GM11168 (cell line): ENCODE results near the gene ELOVL5.
"Not testable (repeated sequence)": the region's sequence is repeated elsewhere in the genome, so short reads cannot be mapped to it uniquely, and the experiment has no call there.

Source experiments
- in situ Hi-C: fragments of 300-500 bp; cut with MboI; formaldehyde crosslinking; loops from one replicate; pipeline ENCODE4 v1.12.0; 2022; ENCODE audit warnings: low sequenced_read_pairs; ENCODE audit not compliant: unreplicated experiment

The ELOVL5 gene, protein sequence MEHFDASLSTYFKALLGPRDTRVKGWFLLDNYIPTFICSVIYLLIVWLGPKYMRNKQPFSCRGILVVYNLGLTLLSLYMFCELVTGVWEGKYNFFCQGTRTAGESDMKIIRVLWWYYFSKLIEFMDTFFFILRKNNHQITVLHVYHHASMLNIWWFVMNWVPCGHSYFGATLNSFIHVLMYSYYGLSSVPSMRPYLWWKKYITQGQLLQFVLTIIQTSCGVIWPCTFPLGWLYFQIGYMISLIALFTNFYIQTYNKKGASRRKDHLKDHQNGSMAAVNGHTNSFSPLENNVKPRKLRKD

GRCh38 chr6:53348371-53349208, at the start of gene ELOVL5:
Gene ELOVL5 (minus strand): TSS chr6:53348950. CDS start chr6:53295699, 53,251 bp downstream.
- in situ Hi-C loops: no loop called here

DNA sequence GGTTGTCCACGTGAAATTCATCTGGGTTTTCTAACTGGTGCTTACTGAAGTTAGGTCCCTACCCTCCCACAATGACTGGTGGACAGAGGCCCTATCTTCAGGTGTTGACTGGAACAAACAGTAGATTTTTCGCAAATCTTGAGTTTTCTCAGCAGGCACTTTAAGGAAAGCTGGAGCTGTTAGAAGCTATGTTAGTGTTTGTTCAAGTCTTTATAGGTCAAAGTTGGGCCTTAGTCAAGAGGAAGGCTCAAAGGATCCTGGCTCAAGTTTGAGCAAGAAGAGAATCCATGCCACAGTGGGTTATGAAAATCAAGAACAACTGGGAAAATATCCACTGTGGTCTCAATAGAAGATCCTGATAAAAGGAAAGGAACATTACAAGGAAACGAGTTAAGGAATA, 48.5 kb upstream of the ELOVL5 start:
- in situ Hi-C loops: no loop called here

DNA sequence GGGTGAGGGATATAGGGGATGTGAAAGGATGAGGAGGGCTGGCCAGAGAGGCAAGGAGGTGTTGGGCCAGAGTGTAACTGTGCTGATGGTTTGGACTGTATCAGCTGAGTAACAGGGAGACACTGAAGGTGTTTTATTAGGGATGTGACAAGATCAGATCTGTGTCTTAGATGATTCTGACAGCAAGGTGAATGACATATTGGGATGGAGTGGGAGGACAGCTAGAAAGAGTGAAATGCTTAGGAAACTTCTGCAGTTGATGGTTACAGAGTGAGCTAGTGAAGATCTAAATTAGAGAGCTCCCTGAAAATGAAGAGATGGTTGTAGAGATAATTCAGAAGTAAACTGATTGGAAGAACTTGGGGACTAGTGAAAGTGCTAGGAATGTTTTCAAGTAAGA, 47.2 kb upstream of the ELOVL5 start:
- in situ Hi-C loops: no loop called here

GRCh38 chr6:53394704-53395103, 46.0 kb upstream of the ELOVL5 start:
- in situ Hi-C loops: no loop called here

DNA sequence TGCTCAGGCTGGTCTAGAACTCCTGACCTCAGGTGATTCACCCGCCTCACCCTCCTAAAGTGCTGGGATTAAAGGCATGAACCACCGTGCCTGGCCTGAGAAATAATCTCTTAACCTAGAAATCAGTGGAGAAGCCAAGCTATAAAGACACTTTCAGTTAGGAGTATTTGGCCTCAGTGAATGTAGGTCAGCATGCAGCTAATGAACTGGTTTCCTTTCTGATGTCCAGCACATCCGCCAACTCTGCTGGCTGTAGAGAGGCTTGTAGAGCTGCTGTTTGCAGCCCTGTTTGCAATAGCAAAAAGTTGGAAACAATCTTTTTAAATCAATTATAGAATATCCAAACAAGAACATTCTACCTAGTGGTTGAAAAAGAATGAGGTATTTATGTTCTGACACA, 42.4 kb upstream of the ELOVL5 start:
- in situ Hi-C loops: no loop called here

DNA sequence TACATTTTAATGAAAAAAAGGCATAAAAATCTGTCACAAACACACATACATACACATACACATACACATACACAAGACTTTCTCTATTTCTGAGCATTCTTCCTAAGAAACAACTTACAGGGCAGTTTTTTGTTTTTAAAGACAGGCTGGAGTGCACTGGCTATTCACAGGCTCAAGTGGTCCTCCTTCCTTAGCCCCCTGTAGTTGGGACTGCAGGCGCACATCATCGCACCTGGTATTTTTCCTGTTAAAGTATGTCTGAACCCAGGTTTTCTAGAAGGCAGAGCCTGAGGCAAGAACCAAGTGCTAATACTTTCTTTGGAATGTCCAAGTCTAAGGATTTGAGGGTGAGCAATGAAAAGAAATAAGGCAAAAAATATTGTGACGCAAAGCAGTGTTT, 41.3 kb upstream of the ELOVL5 start:
- in situ Hi-C loops: no loop called here

DNA sequence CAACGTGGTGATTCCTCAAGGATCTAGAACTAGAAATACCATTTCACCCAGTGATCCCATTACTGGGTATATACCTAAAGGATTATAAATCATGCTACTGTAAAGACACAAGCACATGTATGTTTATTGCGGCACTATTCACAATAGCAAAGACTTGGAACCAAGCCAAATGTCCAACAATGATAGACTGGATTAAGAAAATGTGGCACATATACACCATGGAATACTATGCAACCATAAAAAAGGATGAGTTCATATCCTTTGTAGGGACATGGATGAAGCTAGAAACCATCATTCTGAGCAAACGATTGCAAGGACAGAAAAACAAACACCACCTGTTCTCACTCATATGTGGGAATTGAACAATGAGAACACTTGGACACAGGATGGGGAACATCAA, 39.9 kb upstream of the ELOVL5 start:
- in situ Hi-C loops: not testable (repeated sequence)

DNA sequence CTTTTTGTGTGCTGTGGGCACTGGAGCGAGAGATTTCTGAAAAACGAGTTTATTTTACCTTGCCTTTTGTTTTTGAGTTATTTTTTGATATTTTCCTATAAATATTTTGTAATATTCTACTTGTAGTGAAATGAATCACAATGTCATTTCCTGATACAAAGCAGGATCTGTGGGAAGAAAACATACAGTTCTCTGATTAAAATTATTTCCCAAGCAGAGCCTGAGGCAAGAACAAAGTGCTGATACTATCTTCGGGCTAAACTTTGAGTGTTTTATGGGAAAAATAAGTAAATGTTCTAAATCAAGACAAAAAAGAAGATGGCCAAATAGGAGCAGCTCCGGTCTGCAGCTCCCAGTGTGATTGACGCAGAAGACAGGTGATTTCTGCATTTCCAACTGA, 33.7 kb upstream of the ELOVL5 start:
- in situ Hi-C loops: no loop called here

- in situ Hi-C loops: no loop called here
These were observed 29.5 kb upstream of the ELOVL5 start for GRCh38 chr6:53378208-53378607.

- in situ Hi-C loops: no loop called here
These were observed 29.0 kb upstream of the ELOVL5 start for GRCh38 chr6:53377793-53378192.

DNA sequence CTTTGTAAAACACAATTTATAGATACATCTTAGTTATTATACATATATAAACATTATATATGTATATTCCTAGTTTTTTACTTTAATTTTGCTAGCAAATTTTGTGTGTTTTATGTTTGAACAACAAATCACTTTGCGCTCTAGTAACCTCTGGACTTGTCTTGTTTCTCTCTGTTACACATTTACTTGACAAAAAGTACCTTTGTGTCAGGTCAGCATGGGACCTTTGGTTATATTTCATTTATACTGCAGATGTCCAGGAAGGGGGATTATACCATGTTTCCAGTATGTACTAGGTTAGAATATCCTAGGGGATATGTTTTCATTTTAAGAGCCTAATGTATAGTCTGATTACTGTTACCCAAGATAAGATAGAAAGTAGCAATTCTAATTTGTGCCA, 28.5 kb upstream of the ELOVL5 start:
- in situ Hi-C loops: no loop called here

- in situ Hi-C loops: no loop called here
These were observed 28.0 kb upstream of the ELOVL5 start for GRCh38 chr6:53376661-53377226.

DNA sequence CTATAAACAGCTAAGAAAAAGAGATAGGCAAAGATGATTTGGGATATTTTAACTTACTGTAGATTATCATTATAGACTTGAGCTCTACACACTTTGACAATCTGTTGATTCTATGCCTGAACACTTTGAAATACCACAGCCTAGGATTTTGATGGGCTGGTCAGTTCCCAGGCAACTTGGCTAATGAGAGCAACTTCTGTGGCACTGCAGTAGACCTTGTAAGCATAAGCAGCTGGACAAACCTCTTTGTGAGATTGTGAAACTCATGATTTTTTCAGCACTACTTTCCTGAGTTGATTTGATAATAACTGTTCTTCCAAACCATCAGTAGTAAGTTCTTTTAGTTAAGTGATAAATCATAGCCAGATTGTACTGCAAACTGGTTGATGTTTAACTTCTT, 27.1 kb upstream of the ELOVL5 start:
- in situ Hi-C loops: no loop called here

GRCh38 chr6:53373638-53374037, 24.9 kb upstream of the ELOVL5 start:
- in situ Hi-C loops: no loop called here

DNA sequence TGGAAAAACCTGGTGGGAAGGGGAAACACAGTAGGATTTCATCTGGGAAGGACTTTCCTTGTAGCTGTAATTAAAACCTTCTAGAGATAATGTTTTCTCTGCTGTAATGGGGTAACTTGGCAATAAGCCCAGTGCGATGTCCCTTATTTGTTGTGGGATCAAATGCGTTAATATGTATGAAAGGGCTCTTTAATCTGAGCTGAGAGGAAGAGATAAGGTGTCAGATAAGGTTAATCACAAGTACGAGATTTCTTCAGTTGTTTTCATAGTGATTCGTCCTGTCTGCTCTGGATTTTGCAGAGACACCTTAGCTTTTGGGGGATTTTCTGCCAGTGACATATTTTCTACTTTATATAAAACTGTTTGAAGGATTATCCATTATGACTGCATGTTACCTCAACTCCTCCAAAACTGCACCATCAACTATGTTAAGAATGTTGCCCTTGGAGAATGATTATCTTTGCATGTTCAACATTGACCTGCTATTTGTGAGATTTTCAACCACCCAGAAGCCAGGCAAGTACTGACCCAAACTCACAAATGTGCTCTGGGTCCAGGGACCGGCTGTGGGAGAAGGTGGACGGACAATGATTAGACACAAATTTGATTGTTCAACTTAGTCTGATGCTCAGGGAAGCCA, 21.2 kb upstream of the ELOVL5 start:
- in situ Hi-C loops: no loop called here

GRCh38 chr6:53369051-53369450, 20.3 kb upstream of the ELOVL5 start:
- in situ Hi-C loops: no loop called here

- in situ Hi-C loops: no loop called here
These were observed 17.4 kb upstream of the ELOVL5 start for GRCh38 chr6:53366128-53366641.

DNA sequence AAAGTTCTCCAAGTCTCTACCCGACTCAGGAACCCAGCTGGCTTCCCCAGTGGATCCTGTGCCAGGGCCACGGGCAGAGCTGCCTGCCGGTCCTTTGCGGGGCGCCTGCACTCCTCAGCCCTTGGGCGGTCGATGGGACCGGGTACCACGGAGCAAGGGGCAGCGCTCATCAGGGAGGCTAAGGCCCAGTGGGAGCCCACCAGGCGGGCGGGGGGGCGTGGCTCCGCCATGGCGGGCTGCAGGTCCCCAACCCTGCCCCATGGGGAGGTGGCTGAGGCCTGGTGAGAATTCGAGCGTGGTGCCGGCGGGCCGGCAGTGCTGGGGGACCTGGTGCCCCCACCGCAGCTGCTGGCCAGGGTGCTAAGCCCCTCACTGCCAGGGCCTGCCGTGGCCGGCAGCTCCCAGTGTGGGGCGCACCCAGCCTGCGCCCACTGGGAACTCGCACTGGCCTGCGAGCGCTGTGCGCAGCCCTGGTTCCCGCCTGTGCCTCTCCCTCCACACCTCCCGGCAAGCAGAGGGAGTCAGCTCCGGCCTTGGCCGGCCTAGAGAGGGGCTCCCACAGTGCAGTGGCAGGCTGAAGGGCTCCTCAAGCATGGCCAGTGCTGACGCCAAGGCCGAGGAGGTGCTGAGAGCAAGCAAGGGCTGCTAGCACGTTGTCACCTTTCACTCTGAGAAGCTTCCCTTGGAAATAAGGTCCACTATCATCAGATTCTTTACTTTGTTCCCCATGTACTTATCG, 14.8 kb upstream of the ELOVL5 start:
- in situ Hi-C loops: no loop called here

GRCh38 chr6:53361549-53362031, 12.8 kb upstream of the ELOVL5 start:
- in situ Hi-C loops: no loop called here
